Body of pancreas (tissue), 4 donors: ENCODE measurements around the gene CADPS. TPM values are rescaled to one million over a fixed set of nuclear protein-coding genes. Genes with fewer than 3 reads are reported as not detected.

Experiments
- ATAC-seq: fragments of 150-250 bp; one replicate; pipeline ENCODE4 v1.9.1; 2016
- DNase-seq, 4 donors: peaks; one replicate each; pipeline ENCODE4 v3.0.0-alpha.2; 2019
- H3K27ac ChIP-seq, 4 donors: fragments of 200-600 bp; sonication (generic); 1 replicate in 3 of 4; 2 replicates in 1 of 4; pipeline versions ENCODE4 v1.5.1 to v1.6.1; 2016 to 2019; ENCODE audit warnings: mild to moderate bottlenecking in 1 of 4, mixed read lengths in 1 of 4, moderate library complexity in 1 of 4
- H3K27me3 ChIP-seq, 2 donors: fragments of 200-600 bp; sonication (generic); one replicate each; pipeline ENCODE4 v1.6.0; 2016; ENCODE audit warnings: mild to moderate bottlenecking in 1 of 2
- H3K36me3 ChIP-seq, 2 donors: fragments of 200-600 bp; sonication (generic); replicated peaks in 1 of 2; 2 replicates each; pipeline ENCODE4 v1.5.1; 2016; ENCODE audit warnings: low read depth in 2 of 2; ENCODE audit not compliant: insufficient read depth in 1 of 2
- H3K4me1 ChIP-seq: fragments of 200-600 bp; sonication (generic); one replicate; pipeline ENCODE4 v1.6.0; 2016
- H3K4me3 ChIP-seq, 2 donors: fragments of 200-600 bp; sonication (generic); 1 replicate in 1 of 2; 2 replicates in 1 of 2; pipeline ENCODE4 v1.5.1; 2016 to 2019
- H3K9me3 ChIP-seq, 3 donors: fragments of 200-600 bp; sonication (generic); 1 replicate in 2 of 3; 2 replicates in 1 of 3; pipeline ENCODE4 v1.5.1; 2016
- POLR2A ChIP-seq, 3 donors: fragments of 450-650 bp; IDR thresholded peaks; one replicate each; pipeline ENCODE4 v1.6.1; 2016; ENCODE audit warnings: antibody characterized with exemption in 3 of 3, mild to moderate bottlenecking in 2 of 3
- WGBS, 2 donors: methylation state at CpG; one replicate each; pipeline ENCODE4 v1.1.5; 2017; 5-methylcytosine and 5-hydroxymethylcytosine counted together
- intact Hi-C: fragments of 100-400 bp; cut with DNase I; formaldehyde crosslinking; loops from one replicate; pipeline ENCODE4 v1.15.1; 2023
- total RNA-seq, 2 donors: library from RNA; depleted of rRNA; stranded (reverse); fragments of >200 nt; gene quantifications; one replicate each; pipeline ENCODE4 v1.1.0, GENCODE V29; 2016
- TF ChIP-seq, protein P1 (sequence below), 7 experiments: fragments of 450-650 bp in 4 of 7; fragments of 200-600 bp in 3 of 7; sonication (generic) in 3 of 7; IDR thresholded peaks; one replicate each; pipeline ENCODE4 v1.5.1; 2016 to 2019; ENCODE audit warnings: antibody characterized with exemption in 7 of 7

Gene CADPS
- total RNA-seq, 2 donors from 2014 or later: 22.1 to 67.6 TPM

- ATAC-seq (no peak), DNase-seq (no peak)
- Histone ChIP-seq H3K4me3 (no peak overlapping the region), H3K9me3 (no peaks in the 10 kb centered on the region), H3K4me1 (no peaks in the 10 kb centered on the region), H3K36me3 (no peaks in the 10 kb centered on the region), H3K27ac (no peak overlapping the region), H3K27me3 (no peaks in the 10 kb centered on the region)
- intact Hi-C loops: no loop called here
- TF ChIP-seq POLR2A (IDR thresholded peaks at IDR 0.05): no peak
- TF ChIP-seq, protein P1, sequence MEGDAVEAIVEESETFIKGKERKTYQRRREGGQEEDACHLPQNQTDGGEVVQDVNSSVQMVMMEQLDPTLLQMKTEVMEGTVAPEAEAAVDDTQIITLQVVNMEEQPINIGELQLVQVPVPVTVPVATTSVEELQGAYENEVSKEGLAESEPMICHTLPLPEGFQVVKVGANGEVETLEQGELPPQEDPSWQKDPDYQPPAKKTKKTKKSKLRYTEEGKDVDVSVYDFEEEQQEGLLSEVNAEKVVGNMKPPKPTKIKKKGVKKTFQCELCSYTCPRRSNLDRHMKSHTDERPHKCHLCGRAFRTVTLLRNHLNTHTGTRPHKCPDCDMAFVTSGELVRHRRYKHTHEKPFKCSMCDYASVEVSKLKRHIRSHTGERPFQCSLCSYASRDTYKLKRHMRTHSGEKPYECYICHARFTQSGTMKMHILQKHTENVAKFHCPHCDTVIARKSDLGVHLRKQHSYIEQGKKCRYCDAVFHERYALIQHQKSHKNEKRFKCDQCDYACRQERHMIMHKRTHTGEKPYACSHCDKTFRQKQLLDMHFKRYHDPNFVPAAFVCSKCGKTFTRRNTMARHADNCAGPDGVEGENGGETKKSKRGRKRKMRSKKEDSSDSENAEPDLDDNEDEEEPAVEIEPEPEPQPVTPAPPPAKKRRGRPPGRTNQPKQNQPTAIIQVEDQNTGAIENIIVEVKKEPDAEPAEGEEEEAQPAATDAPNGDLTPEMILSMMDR (IDR thresholded peaks at IDR 0.05): no peak
- WGBS, 2 donors: 62 to 67% methylated on average over 3 of the region's 3 CpGs
Observed at GRCh38 chr3:62812631-62813030, 62.6 kb downstream of the CADPS start.

GRCh38 chr3:62811119-62811518 is 64.1 kb downstream of the CADPS start:
- no peaks in the 10 kb centered on the region for H3K27me3 ChIP-seq
- no peak for DNase-seq
- no peaks in the 10 kb centered on the region for H3K9me3 ChIP-seq
- no peaks in the 10 kb centered on the region for H3K36me3 ChIP-seq
- no peak for ATAC-seq
- H3K4me1 ChIP-seq: no peaks in the 10 kb centered on the region
- TF ChIP-seq, protein P1 (IDR thresholded peaks at IDR 0.05): no peak
- TF ChIP-seq POLR2A (IDR thresholded peaks at IDR 0.05): no peak
- intact Hi-C loops: no loop called here
- H3K4me3 ChIP-seq: no peak overlapping the region
- H3K27ac ChIP-seq: no peak overlapping the region

DNA sequence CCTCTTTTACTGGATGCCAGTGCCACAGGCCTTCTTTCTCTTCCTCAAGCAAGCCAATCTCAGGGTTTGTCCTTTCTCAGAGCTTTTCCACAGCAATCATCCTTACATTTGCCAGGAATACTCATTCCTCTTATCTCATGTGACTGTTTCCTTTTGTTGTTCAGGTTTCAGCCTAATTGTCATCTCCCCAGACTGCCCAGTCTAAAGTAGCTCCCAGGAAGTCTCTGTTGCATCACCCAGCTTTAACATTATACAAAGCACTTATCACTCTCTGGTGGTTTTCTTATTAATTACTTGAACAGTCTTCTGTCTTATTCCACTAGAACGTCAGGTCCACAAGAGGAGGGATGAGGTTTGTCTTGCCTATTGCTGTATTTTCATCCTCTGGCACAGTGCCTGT is 65.8 kb downstream of the CADPS start:
- no peaks in the 10 kb centered on the region for H3K9me3 ChIP-seq
- 50 to 60% methylated on average over 1 of the region's 1 CpG for WGBS, 2 donors
- DNase-seq (no peak), ATAC-seq (no peak)
- no peak overlapping the region for H3K4me3 ChIP-seq
- intact Hi-C loops: no loop called here
- no peaks in the 10 kb centered on the region for H3K27me3 ChIP-seq
- TF ChIP-seq POLR2A (IDR thresholded peaks at IDR 0.05): no peak
- TF ChIP-seq, protein P1 (IDR thresholded peaks at IDR 0.05): no peak
- no peaks in the 10 kb centered on the region for H3K4me1 ChIP-seq
- H3K27ac ChIP-seq: no peak overlapping the region
- H3K36me3 ChIP-seq: no peaks in the 10 kb centered on the region

DNA sequence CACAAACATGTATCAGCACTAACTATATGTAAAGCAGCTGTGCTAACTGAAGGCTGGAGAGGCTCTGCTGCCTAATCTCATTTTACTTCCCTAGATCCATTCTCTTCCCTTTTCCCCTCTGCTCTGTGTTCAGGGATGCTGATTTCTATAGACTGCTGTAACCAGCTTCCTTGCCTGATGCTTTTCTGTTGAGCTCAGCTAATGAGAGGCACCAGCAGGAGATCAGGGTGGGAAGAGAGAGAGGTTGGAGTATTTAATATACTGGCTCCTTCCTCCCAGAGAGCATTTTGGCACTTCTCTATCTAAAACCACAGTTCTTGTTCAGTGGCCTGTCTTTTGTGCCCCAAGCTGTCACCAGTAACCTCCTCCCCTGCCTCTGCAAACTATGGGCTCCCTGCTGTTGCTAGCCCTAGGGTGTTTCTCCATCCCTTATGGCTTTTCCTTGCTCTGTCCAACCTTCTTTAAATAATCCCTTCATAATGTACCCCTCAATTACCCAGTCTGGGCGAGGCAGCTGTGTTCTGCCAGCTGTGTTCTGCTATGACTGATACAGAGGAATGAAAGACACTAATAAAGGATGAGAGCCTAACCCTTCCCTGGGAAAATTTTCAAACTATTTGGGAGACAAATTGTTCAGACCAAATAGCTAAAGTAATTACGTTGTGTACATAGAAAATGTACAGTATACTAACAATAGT is 69.5 kb downstream of the CADPS start:
- no peak for TF ChIP-seq POLR2A (IDR thresholded peaks at IDR 0.05)
- TF ChIP-seq, protein P1 (IDR thresholded peaks at IDR 0.05): no peak
- no peak overlapping the region for H3K4me3 ChIP-seq
- no peak for ATAC-seq
- no peaks in the 10 kb centered on the region for H3K4me1 ChIP-seq
- H3K36me3 ChIP-seq: no peaks in the 10 kb centered on the region
- no peak for DNase-seq
- no peak overlapping the region for H3K27ac ChIP-seq
- no peaks in the 10 kb centered on the region for H3K27me3 ChIP-seq
- no peaks in the 10 kb centered on the region for H3K9me3 ChIP-seq
- intact Hi-C loops: no loop called here
- 52 to 74% methylated on average over 2 of the region's 2 CpGs for WGBS, 2 donors

DNA sequence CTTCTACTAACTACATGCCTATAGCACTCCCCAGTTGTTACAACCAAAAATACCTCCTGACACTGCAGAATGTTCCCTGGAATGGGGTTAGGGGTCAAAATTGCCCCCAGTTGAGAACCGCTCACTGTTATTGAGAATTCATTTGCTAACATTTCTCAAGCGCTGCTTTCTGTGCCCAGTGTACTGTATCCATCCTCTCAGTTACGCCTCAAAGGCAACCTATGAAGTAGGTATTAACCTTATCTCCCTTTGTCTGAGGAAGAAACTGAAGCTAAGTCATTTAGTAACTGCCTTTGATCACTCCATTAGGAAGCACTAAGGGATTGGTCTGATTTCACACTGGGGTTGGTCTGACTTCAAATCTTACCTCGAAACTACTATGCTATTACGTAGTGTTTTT is 70.1 kb downstream of the CADPS start:
- Histone ChIP-seq H3K4me3 (no peak overlapping the region), H3K4me1 (no peaks in the 10 kb centered on the region), H3K27ac (no peak overlapping the region), H3K36me3 (no peaks in the 10 kb centered on the region), H3K9me3 (no peaks in the 10 kb centered on the region), H3K27me3 (no peaks in the 10 kb centered on the region)
- WGBS, 2 donors: 77 to 80% methylated on average over 5 of the region's 5 CpGs
- DNase-seq: no peak
- no peak for ATAC-seq
- TF ChIP-seq POLR2A (IDR thresholded peaks at IDR 0.05): no peak
- TF ChIP-seq, protein P1 (IDR thresholded peaks at IDR 0.05): no peak
- intact Hi-C loops: no loop called here
